ENCODE data around the gene IL1RAPL1.

The IL1RAPL1 gene

DNA sequence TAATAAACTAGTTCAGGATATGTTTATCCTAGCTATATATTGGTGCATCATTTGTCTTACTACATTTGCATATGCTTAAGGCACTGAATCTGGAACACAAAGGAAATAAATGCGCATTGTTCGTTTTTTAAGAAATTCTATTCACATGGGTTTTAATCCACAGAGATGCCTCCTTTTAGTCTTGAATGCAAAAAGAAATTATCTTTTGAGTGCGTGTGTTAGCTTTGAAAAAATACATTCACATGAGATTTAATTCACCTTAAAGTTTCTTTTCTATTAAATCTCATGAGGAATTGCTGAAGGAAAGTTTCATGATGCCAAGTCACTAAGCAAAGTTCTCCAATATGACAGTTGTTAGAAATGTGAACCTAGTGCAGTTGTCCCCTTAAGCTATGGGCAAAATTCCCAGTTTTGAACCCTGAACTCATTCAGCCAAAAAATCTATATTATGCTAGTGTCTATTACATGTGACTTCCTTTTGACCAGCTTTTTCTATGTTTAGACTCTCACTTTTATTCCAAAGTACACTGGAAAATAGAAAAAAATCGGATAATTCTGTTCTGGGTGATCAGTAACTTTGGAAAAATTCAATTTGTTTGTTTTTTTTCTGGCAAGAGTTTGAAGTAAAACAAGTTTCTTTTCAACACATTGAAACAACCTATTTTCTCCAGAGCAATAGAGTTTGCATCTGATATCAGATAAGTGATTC is 1201.9 kb downstream of the IL1RAPL1 start:
- no peak for DNase-seq (ENCODE audit: low read depth)

DNA sequence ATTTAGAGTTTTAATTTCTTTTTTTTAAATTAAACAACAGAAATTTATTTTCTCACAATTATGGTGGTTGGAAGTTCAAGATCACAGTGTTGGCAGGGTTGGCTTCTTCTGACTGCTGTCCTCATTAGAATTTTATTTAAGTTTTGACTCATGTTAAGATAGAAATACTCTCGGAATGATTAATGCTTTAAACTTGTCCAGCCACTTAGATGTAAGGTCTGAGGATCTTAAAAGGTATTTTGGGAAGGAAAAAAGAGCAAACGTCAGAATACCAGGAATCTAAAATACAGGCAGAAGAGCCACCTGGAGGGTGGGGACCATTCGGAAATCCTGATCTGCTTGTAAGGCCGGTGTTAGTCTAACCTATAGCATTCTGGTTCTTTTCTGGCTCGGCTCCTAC is 1205.1 kb downstream of the IL1RAPL1 start:
- DNase-seq (ENCODE audit: low read depth) = no peak

DNA sequence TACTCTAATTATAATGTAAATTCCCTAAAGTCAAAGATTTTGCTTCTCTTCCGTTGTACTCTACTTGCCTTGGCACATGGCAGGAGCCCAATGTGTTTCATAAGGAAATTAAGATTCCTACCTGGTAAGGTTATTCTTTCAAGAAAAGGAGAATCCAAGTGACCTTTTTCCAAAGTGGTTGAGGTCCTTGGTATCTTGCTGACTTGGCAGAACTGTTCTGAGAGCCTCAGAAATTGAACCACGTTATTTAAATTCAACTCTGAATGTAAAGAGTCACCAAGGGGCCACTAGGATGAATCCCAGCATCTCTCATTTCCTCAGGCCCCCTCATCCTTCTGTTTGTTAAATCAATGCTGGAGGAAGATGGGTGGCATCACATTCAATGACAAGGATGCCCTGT is 1209.9 kb downstream of the IL1RAPL1 start:
- DNase-seq (ENCODE audit: low read depth) = no peak

DNA sequence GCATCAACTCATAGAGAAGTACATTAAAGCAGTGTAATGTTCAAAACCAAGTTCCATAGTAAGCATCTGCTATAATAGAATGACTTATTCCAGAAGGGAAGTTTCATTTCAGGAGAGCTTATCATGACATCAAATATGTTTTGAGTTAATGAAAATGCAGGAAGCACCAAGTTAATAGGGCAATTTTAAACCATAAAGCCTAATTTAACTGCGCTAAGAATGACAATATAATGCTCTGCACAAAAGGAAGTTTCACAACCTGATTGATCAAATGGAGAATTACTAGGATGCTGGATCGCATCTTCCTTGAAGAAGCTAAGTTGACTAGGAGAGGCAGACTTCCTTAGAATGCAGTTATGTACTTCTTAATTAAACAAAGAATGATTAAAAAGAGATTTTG is 1211.2 kb downstream of the IL1RAPL1 start:
- DNase-seq (ENCODE audit: low read depth) = no peak

DNA sequence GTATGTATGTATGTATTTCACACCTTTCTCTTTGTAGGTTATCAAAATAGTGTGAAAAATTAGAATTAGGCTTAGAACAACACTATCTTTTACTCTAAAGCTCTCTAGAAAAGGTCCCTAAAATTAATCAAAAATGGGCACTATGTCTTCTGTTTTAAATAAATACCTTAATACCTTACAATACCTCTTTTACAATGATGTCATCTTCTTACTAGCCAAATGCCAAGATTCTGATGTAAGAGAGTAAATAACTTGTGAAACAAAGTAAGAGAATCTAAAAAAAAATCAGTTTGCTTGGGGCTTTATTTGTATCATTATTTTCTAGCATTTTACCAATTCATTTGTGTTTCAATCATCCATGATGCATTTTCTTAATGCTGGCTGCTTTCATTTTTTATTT is 1225.9 kb downstream of the IL1RAPL1 start:
- DNase-seq (ENCODE audit: low read depth) = no peak

DNA sequence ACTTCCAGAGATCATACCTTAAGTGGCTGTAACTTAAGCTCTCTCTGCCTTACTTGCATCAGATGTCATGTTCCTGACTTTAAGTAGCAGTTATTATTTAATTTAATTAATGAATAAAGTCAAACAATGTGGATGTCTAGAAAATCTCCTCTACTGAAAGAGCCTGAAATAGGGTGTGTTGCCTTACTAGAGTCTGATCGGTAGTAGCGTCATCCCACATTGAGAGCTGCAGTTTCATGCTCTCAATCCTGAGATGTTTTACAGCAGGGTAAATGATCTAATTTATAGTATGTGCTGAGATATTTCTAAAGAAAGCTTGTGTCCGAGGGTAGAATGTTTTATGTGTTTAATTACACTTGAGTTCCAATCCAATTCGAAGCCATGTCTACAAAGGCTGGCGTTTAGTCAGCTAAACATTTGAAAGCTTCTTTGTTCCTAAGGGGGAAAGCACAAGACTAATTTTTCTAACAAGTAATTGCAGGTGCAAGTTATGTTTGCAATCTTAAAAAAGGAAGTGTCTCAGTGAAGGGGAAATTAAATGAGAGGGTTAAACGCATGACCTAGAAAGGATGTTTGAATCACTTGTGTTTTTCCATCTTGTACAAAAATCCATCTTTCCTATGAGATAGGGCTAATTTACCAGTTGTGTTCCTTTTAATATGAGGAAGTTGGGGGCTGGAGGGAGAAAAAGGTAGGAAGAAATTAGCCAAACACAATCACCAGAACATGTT is 1237.1 kb downstream of the IL1RAPL1 start:
- no peak for DNase-seq (ENCODE audit: low read depth)

DNA sequence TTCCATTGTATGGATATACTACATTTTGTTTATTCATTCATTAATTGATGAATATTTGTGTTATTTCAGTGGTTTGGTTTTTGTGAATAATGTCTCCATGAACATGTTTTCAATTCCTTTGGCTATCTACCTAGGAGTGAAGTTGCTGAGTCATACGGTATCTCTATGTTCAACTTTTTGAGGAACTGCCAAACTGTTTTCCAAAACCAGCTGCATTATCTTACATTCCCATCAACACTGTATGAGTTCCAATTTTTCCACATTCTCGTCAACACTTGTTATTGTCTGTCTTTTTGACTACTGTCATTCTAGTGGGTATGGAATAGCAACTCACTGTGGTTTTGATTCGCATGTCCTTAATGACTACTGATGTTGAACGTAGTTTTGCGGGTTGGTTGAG is 1239.5 kb downstream of the IL1RAPL1 start:
- DNase-seq (ENCODE audit: low read depth) = no peak

DNA sequence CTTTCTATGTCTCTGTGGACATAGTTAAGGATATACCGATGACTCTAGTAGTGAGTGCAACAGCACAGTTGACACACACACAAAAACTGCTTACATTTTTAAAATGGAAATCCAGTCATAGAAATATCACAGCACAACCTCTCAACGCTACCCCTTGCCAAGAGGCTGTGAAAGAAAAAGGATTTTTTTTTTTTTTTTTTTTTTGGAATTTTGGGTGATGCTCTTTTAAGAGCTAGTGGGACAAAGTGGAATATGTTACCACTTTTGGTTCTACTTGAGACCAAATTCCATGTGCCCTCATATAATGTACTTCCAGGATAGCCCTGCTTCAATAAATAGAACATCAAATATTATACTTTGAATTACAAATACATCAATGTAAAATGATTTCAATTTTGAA is 1247.1 kb downstream of the IL1RAPL1 start:
- no peak for DNase-seq (ENCODE audit: low read depth)

DNA sequence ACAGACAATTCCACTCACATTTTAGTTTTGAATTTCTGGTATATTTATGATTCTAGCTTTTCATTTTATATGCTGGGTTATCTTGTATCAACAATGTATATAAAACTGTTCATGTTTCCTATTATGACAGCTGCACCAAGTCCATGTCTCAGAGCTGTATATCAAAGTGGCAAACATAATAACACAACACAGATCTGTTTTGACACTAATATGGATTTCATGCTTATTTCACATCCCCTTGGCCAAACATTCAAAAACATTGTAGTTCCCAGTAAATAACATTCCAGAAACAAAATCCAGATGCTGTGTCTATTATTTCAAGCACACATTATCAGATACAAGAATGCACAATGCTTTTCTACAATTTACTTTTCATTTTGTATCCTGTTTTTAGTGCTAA is 1247.5 kb downstream of the IL1RAPL1 start:
- DNase-seq (ENCODE audit: low read depth) = no peak

DNA sequence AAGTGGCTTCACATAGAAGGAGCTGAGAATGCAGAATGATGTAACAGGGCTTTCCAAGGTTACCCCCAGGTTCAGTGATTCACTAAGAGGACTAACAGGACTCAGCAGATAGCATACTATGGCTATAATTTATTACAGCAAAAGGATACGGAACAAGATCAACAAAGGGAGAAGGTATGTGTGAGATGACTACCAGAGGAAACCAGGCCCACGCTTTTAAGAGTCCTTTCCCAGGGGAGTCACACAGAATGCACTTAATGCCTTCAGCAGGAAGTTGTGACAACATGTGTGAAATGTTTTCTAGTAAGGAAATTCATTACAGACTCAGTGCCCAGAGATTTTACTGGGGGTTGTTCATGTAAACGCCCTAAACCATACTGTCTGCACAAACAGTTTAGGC is 1254.5 kb downstream of the IL1RAPL1 start:
- no peak for DNase-seq (ENCODE audit: low read depth)

DNA sequence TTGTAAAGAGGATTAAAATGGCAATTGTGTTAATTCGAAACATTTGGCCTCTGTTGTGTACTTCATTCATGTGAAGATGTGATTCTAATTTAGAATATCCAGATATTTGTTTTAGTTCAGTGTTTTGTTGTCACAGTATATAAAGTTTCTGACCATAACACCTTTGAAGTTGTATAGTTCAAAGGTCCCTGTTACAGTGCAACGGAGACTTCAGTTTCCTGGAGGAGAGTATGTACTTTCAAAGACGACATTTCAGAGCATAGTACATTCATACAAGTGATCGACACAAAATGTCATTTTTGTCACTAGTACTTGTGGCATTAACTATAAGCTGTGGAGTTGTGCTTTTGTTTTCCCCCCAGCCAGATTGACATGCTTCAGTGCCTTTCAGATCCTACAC is 1255.3 kb downstream of the IL1RAPL1 start:
- DNase-seq (ENCODE audit: low read depth) = no peak

DNA sequence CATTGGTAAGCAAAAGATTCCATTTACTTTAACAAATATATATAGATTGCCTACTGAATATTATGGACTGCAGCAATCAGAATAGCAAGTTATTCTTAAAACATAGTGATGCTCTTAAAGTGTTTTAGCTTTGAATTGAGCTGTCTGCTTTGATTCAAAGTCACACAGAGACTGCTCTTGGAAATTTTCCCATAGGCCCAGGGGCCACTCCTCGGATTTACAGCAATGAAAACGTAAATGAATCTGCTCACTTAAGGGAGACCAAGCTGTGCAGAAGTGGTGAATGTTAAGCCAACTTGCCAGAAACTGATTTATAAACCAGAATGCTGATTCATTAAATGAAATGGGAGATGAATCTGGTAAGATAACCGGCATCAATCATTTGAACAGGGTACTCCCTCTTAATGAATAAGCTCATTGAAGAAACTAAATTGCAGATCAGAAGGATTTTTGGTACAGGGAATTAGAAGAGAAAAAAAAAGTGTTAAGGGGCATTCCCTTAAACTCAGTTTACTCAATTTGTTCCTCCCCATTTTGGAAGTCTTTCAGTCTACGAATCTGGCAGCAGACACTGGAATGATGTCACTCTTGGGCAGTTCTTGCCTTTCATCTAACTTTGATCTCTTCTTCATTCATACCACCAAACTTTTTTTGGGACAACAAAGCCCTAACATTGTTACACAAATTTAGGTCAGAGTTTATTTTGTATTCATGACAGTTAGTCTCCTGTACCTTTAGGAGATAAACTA is 1264.8 kb downstream of the IL1RAPL1 start:
- DNase-seq (ENCODE audit: low read depth) = no peak

DNA sequence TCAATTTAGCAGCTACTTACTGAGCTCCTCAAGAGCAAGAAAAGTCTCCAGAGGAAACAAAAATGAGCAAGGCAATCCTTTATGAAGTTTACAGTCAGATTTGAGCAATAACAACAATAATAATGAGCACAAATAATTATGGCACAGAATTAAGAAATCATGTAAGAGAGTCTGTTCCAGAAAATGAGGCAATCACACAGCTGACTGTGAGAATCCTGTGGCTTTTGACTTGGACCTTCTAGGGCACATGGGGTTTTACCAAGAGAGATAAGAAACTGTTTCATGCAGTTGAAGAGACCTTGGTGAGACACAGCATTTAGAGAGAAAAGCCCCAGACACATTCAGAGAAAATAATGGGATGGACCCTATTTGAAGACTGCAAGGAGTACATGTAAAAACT is 1265.5 kb downstream of the IL1RAPL1 start:
- DNase-seq (ENCODE audit: low read depth) = no peak

DNA sequence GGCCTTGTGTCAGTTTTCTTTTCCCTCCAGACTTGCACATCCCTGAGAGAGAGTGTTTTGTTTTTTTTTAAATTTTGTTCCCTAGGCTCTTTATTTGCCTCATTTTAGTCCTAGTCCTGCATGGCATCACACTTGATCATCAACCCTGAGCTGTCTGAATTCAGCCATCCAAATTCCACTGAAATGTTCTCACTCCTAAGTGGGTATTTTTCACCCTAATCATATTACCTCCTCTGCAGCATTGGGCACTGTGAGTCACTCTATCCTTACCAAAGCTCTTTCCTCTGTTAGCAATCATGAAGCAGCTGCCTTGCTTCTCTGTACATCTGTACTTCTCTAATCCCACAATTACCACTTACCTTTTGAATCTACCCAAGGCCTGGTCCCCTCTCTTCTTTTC is 1271.5 kb downstream of the IL1RAPL1 start:
- no peak for DNase-seq (ENCODE audit: low read depth)

DNA sequence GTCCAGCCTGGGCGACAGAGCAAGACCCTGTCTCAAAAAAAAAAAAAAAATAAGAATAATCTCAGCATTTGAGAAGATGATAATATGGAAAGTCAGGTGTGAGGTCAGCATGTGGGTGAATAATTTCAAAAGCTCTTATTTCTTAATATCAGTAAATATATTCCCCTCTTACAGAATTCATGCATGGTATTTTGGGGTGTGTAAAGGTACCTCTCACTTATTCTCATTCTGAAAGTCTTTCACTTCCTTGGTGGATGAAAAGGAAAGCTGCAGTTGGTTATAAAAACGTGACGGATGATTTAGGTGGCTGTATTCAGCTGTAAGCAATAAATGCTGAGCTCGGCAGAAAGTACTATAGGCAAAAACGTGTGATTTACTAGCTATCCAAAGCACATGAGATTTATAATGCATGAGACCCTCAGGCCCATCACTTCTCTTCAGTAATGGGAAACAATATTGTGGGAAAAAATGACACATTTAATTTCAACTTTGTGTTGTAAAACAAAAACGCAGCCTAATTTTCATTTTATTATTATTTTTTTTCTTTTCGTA is 1275.0 kb downstream of the IL1RAPL1 start:
- DNase-seq (ENCODE audit: low read depth) = no peak

DNA sequence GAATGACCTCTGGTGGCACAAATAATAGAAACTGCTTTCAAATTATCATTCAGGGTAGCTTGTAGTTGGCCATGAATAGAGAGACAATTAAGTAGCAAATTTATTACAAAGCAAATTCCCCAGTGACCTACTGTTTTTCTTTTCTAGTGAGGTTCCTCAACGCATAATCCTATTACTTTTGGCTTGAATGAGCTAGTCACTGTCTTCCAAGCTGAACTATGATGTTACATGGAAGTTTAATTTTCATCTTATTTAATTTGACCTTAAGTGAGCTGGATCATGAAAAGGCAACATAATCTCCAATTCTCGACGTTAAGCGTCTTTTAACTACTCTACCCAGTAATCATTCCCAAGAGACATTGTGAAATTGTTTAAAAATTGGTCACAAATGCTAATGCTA is 1280.7 kb downstream of the IL1RAPL1 start:
- DNase-seq (ENCODE audit: low read depth) = no peak

DNA sequence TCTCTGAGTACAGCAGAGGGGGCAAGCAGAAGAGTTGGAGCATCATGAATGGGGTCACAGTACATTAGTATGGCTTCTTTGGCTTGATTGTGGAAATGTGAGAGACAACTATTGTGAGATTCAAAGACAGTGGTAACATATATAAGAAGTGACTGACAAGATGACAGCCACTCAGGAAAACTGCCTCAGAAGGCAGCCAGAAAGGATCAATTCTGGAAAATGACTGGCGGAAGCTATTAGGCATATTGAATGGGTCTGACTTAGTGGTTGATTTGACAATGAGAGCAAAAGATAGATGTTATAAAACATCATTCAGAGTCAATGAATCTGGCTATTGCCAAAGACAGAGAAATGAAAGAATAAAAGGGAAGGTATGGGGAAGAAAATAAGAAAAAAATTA is 1282.6 kb downstream of the IL1RAPL1 start:
- DNase-seq (ENCODE audit: low read depth) = no peak

DNA sequence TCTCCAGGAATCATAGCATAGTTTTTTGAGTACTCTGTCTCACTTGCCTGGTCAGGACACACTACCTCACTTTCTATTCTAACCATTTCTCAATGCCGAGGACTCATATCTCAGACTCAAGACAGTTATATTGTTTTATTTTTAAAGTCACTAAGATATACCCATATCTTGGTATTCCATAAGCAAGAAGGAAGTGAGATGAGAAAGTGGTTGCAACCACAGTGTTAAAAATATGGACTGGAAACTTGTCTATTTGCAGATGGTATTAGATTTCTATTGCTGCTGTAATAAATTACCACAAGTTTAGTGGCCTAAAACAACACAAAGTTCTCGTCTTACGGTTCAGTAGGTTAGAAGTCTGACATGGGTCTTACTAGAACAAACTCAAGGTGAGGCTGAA is 1283.4 kb downstream of the IL1RAPL1 start:
- no peak for DNase-seq (ENCODE audit: low read depth)

DNA sequence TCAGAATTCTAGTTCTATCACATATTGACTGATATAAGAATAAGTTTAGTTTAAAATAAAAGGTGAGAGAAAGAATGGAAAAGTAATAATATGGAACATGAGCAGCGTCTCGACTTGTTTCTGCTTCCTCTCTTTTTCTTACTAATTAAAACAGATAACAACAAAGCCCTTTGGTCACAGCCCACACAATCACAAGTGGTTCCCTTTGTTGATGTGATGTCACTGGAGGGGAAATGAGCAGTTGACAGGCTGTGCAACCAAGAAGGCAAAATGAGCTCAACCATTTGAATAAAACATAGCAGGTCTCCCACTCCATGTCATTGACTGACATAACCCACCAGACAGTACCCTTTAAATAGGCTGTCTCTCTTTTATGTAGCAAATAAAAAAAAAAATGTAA is 1285.6 kb downstream of the IL1RAPL1 start:
- no peak for DNase-seq (ENCODE audit: low read depth)

DNA sequence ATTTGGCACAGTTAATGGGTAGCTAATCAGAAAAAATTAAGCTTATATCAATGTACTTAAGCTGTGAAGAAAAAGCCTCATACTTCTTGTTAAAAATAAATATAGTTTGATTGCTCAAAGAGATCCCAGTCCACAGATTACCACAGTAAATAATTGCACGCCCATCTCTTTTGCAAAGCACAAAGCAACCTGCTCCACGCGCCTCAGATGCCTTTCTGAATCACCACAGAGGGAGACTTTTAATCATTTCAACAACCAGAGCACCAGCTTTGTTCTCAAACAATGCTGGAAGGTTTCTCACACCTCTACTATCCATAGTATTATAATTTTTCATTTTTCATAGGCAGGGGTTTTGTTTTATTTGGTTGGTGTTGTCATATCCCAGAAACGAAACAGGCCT is 1289.5 kb downstream of the IL1RAPL1 start:
- DNase-seq (ENCODE audit: low read depth) = no peak

DNA sequence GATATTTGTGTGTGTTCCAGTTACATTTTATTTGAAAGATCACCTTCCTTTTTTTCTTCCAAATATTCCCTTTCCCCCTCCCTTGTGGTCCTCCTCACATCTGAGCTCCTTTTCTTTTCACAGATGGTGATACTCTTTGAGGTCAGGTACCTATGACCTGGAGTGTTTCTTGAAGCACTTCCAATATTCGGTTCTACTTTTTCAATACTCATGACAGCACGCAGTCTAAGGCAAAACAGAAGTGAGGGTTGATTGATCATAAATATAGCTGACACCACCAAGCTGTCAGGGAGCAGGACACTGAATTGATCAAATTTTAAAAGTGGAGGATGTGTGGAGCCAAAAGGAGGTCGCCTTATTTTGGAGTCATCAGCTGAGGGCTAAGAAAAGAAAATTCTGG is 1293.7 kb downstream of the IL1RAPL1 start:
- DNase-seq (ENCODE audit: low read depth) = no peak

DNA sequence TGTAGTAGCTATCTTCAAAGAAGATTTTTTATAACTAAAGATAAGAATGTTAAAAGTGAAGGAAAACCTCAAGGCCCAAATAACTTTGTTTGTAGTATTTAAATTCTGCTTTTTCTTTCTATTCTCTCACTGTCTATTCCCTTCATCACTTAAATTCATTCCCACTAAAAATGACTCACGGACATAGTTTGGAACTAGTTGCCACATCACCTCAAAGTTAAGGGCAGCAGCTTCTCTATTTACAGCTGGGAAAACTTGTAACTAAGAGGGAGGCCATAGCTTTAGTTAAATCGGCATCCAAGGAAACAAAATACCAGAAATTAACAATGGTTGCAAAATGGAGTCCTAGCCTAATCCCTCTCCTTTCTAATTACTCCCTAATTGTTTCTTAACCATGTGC is 1302.8 kb downstream of the IL1RAPL1 start:
- DNase-seq (ENCODE audit: low read depth) = no peak

DNA sequence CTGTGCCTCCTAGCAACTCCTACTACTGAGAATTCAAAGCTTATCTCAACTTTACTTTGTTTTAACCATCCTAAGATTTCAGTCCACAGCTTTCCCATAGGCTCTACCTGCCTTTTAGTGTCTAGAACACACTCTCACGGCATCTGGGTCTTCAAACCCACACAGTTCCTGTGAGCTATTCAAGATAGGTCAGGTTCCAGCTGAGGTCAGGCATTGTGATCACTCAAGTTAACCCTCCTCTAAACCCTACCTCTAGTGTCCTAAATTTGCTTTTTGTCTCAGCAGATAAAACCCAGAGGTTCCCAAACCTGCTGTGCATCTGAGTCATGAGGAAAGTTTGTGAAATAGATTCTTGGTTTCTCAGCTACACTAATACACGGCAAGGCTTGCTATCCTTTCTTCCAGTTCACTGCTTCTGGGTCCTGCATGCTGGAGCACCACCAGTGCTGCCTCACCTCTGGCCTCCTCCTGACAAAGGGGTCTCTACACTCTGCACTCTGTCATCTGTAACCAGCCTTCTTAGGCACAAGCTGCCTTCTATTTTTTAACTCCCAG is 1303.5 kb downstream of the IL1RAPL1 start:
- DNase-seq (ENCODE audit: low read depth) = no peak

Measured in CMK (cell line).